GM06990 (cell line): ENCODE results near the gene DNAJC13.

Experiments used
- DNase-seq: peaks from one replicate; pipeline ENCODE4 v3.0.0-alpha.2; 2011; ENCODE audit not compliant: insufficient read length; ENCODE audit errors: extremely low read depth
- H3K27me3 ChIP-seq: replicated peaks from 2 replicates; pipeline ENCODE4 v1.6.0; 2011; ENCODE audit warnings: low read length; ENCODE audit not compliant: control insufficient read depth, insufficient read depth
- H3K36me3 ChIP-seq: 2 replicates; pipeline ENCODE4 v1.5.1; 2011; ENCODE audit warnings: low read length; ENCODE audit not compliant: control insufficient read depth, insufficient read depth
- H3K4me3 ChIP-seq: replicated peaks from 2 replicates; pipeline ENCODE4 v1.5.1; 2011; ENCODE audit warnings: low read depth, mild to moderate bottlenecking, control low read depth, low read length
- TF ChIP-seq, protein P1 (sequence below): IDR thresholded peaks from 2 replicates; pipeline ENCODE4 v1.5.1; 2011; ENCODE audit warnings: low read length, control low read depth, mild to moderate bottlenecking, inconsistent platforms; ENCODE audit not compliant: insufficient read depth, poor library complexity, severe bottlenecking

The DNAJC13 gene

GRCh38 chr3:132569153-132569552 is 151.9 kb downstream of the DNAJC13 start:
- no peak for DNase-seq
- TF ChIP-seq, protein P1, sequence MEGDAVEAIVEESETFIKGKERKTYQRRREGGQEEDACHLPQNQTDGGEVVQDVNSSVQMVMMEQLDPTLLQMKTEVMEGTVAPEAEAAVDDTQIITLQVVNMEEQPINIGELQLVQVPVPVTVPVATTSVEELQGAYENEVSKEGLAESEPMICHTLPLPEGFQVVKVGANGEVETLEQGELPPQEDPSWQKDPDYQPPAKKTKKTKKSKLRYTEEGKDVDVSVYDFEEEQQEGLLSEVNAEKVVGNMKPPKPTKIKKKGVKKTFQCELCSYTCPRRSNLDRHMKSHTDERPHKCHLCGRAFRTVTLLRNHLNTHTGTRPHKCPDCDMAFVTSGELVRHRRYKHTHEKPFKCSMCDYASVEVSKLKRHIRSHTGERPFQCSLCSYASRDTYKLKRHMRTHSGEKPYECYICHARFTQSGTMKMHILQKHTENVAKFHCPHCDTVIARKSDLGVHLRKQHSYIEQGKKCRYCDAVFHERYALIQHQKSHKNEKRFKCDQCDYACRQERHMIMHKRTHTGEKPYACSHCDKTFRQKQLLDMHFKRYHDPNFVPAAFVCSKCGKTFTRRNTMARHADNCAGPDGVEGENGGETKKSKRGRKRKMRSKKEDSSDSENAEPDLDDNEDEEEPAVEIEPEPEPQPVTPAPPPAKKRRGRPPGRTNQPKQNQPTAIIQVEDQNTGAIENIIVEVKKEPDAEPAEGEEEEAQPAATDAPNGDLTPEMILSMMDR = no peak
- Histone ChIP-seq H3K4me3 (no peak overlapping the region), H3K36me3 (no peaks in the 10 kb centered on the region; the same call in 1 of the 2 replicates), H3K27me3 (no peaks in the 10 kb centered on the region)

DNA sequence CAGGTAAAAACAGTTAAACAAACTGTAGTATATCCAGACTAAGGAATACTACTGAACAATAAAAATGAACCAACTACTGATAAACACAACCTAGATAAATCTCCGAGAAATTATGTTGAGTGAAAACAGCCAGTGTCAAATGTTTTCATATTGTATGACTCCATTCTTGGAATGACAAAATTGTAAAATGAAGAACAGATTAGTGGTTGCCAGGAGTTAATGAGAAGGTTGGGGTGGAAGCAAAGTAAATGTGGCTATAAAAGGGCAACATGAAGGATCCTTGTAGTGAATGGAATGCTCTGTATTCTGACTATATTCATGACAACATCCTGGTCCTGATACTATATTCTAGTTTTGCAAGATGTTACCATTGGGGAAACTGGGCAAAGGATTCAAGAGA is 152.3 kb downstream of the DNAJC13 start:
- no peak overlapping the region for H3K4me3 ChIP-seq
- TF ChIP-seq, protein P1 = no peak
- H3K36me3 ChIP-seq = no peaks in the 10 kb centered on the region; the same call in 1 of the 2 replicates
- DNase-seq = no peak
- H3K27me3 ChIP-seq = no peaks in the 10 kb centered on the region

GRCh38 chr3:132570016-132570415 is 152.7 kb downstream of the DNAJC13 start:
- Histone ChIP-seq H3K4me3 (no peak overlapping the region), H3K27me3 (no peaks in the 10 kb centered on the region), H3K36me3 (no peaks in the 10 kb centered on the region; the same call in 1 of the 2 replicates)
- TF ChIP-seq, protein P1 = no peak
- DNase-seq = no peak

GRCh38 chr3:132573797-132574211 is 156.5 kb downstream of the DNAJC13 start:
- no peak overlapping the region for H3K4me3 ChIP-seq
- H3K36me3 ChIP-seq = no peaks in the 10 kb centered on the region
- no peaks in the 10 kb centered on the region for H3K27me3 ChIP-seq
- TF ChIP-seq, protein P1 = no peak
- DNase-seq = no peak

DNA sequence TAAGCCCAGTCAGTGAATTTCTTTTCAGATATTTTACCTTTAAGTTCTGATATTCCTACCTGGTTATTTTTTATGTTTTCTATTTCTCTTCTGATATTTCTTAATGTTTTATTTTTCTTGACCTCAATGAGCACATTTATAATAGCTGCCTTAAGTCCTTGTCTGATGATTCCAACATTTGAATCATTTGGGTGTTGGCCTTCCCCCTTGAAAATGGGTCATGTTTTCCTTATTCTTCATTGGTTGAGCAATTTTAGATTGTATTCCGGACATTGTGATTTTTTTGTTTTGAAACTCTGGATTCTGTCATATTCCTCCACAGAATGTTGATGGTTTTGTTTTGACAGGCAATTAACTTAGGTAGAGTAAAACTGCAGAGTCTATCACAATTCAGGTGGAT is 170.1 kb downstream of the DNAJC13 start:
- no peak for DNase-seq
- no peak overlapping the region for H3K4me3 ChIP-seq
- TF ChIP-seq, protein P1 = no peak

More for the DNA sequence above, 170.1 kb downstream of the DNAJC13 start:
- H3K27me3 ChIP-seq = no peaks in the 10 kb centered on the region
- H3K36me3 ChIP-seq = no peaks in the 10 kb centered on the region; the same call in 1 of the 2 replicates
